Measurements from ENCODE around the gene CROCC2. TPM values are rescaled to one million over a fixed set of nuclear protein-coding genes. Genes with fewer than 3 reads are reported as not detected.

Gene CROCC2
- total and polyA plus RNA-seq, 5 donors from 2014 or later = not detected

GRCh38 chr2:240917009-240917683, 11.0 kb downstream of the CROCC2 start:
- H3K4me3 Mint-ChIP-seq = peak overlapping the region in 1 of 4 donors; percentile 10
- no peak for ATAC-seq (ENCODE audit: low read depth in 2 of 2)

DNA sequence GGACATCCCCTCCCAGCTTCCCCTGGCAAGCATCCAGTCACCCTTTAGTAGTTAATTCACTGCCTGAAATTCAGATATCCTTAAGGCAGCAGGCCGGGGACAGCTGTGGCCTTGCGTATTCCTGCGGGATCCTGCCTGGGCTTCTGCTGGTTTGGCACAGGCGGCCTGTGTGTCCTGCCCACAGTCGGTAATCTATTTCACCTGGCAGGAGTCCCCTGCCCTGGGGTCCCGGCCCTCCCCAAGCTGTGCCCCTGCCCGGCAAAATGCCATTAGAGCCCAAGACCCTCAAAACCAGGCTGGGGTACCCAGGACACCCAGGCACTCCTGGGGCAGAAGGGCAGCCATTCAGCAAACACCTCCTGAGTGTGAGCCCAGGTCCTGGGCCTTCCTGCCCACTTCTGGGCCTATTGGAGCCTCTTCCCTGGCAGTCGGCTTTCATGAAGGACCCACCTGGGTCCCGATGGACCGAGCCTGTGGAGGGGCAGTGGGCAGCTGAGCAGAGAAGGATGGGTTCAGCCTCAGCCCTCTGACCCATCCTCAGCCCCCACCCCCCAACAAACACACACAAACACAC, 11.6 kb downstream of the CROCC2 start:
- Mint-ChIP-seq H3K27me3 (peaks cover 5% of the 10 kb centered on the region), H3K36me3 (no peaks in the 10 kb centered on the region), H3K4me1 (peaks cover 0 to 5% (median 1%) of the 10 kb centered on the region in 4 donors), H3K9me3 (no peaks in the 10 kb centered on the region), H3K4me3 (peak overlapping the region in 1 of 4 donors; percentile 10), H3K27ac (no peak overlapping the region)
- H3K4me1 ChIP-seq (ENCODE audit: control insufficient read depth, insufficient read depth, low read length, poor library complexity, severe bottlenecking) = no peaks in the 10 kb centered on the region
- no peaks in the 10 kb centered on the region for H3K36me3 ChIP-seq (ENCODE audit: control insufficient read depth, insufficient read depth, low read length)
- ATAC-seq (ENCODE audit: low read depth in 2 of 2) = no peak
- DNase-seq = no peak
- no peak overlapping the region for H3K4me3 ChIP-seq (ENCODE audit: low read depth, low read length)
- no peaks in the 10 kb centered on the region for H3K9me3 ChIP-seq (ENCODE audit: control insufficient read depth in 2 of 2, low read length in 2 of 2)
- H3K27me3 ChIP-seq (ENCODE audit: control insufficient read depth, insufficient read depth, low read length) = no peaks in the 10 kb centered on the region
- H3K27ac ChIP-seq (ENCODE audit: insufficient read depth, low read length, poor library complexity, severe bottlenecking) = no peak overlapping the region

More at GRCh38 chr2:240917009-240917683, 11.0 kb downstream of the CROCC2 start:
- H3K4me1 ChIP-seq (ENCODE audit: control insufficient read depth, insufficient read depth, low read length, poor library complexity, severe bottlenecking) = no peaks in the 10 kb centered on the region
- Mint-ChIP-seq H3K27me3 (peaks cover 5% of the 10 kb centered on the region), H3K4me1 (peaks cover 0 to 5% (median 1%) of the 10 kb centered on the region in 4 donors), H3K36me3 (no peaks in the 10 kb centered on the region), H3K27ac (no peak overlapping the region), H3K9me3 (no peaks in the 10 kb centered on the region)
- H3K4me3 ChIP-seq (ENCODE audit: low read depth, low read length) = no peak overlapping the region
- no peaks in the 10 kb centered on the region for H3K9me3 ChIP-seq (ENCODE audit: control insufficient read depth in 2 of 2, low read length in 2 of 2)
- no peaks in the 10 kb centered on the region for H3K27me3 ChIP-seq (ENCODE audit: control insufficient read depth, insufficient read depth, low read length)
- DNase-seq = no peak
- no peaks in the 10 kb centered on the region for H3K36me3 ChIP-seq (ENCODE audit: control insufficient read depth, insufficient read depth, low read length)
- H3K27ac ChIP-seq (ENCODE audit: insufficient read depth, low read length, poor library complexity, severe bottlenecking) = no peak overlapping the region

GRCh38 chr2:240918258-240919091, 12.3 kb downstream of the CROCC2 start:
- no peaks in the 10 kb centered on the region for H3K4me1 ChIP-seq (ENCODE audit: control insufficient read depth, insufficient read depth, low read length, poor library complexity, severe bottlenecking)
- H3K4me3 ChIP-seq (ENCODE audit: low read depth, low read length) = no peak overlapping the region
- H3K36me3 Mint-ChIP-seq = no peaks in the 10 kb centered on the region
- ATAC-seq (ENCODE audit: low read depth in 2 of 2) = no peak
- H3K4me1 Mint-ChIP-seq = peaks cover 0 to 2% (median under 1%) of the 10 kb centered on the region in 4 donors
- H3K27ac Mint-ChIP-seq = no peak overlapping the region
- no peak overlapping the region for H3K4me3 Mint-ChIP-seq
- H3K36me3 ChIP-seq (ENCODE audit: control insufficient read depth, insufficient read depth, low read length) = no peaks in the 10 kb centered on the region
- peaks cover 5% of the 10 kb centered on the region for H3K27me3 Mint-ChIP-seq
- no peaks in the 10 kb centered on the region for H3K9me3 Mint-ChIP-seq
- no peaks in the 10 kb centered on the region for H3K9me3 ChIP-seq (ENCODE audit: control insufficient read depth in 2 of 2, low read length in 2 of 2)
- H3K27me3 ChIP-seq (ENCODE audit: control insufficient read depth, insufficient read depth, low read length) = no peaks in the 10 kb centered on the region
- no peak overlapping the region for H3K27ac ChIP-seq (ENCODE audit: insufficient read depth, low read length, poor library complexity, severe bottlenecking)
- no peak for DNase-seq

GRCh38 chr2:240919161-240919781, 13.1 kb downstream of the CROCC2 start:
- Histone ChIP-seq H3K4me3 (ENCODE audit: low read depth, low read length) (no peak overlapping the region), H3K4me1 (ENCODE audit: control insufficient read depth, insufficient read depth, low read length, poor library complexity, severe bottlenecking) (no peaks in the 10 kb centered on the region), H3K36me3 (ENCODE audit: control insufficient read depth, insufficient read depth, low read length) (no peaks in the 10 kb centered on the region), H3K27ac (ENCODE audit: insufficient read depth, low read length, poor library complexity, severe bottlenecking) (no peak overlapping the region), H3K27me3 (ENCODE audit: control insufficient read depth, insufficient read depth, low read length) (no peaks in the 10 kb centered on the region), H3K9me3 (ENCODE audit: control insufficient read depth in 2 of 2, low read length in 2 of 2) (no peaks in the 10 kb centered on the region)
- no peak for ATAC-seq (ENCODE audit: low read depth in 2 of 2)
- Mint-ChIP-seq H3K9me3 (no peaks in the 10 kb centered on the region), H3K27me3 (peaks cover 5% of the 10 kb centered on the region), H3K4me1 (peaks cover 0 to 2% (median 0%) of the 10 kb centered on the region in 4 donors), H3K36me3 (no peaks in the 10 kb centered on the region), H3K4me3 (no peak overlapping the region), H3K27ac (no peak overlapping the region)
- DNase-seq = no peak

- H3K9me3 Mint-ChIP-seq = no peaks in the 10 kb centered on the region
- no peak for ATAC-seq (ENCODE audit: low read depth in 2 of 2)
- H3K4me3 Mint-ChIP-seq = no peak overlapping the region
- no peak overlapping the region for H3K27ac ChIP-seq (ENCODE audit: insufficient read depth, low read length, poor library complexity, severe bottlenecking)
- H3K27me3 ChIP-seq (ENCODE audit: control insufficient read depth, insufficient read depth, low read length) = no peaks in the 10 kb centered on the region
- H3K36me3 ChIP-seq (ENCODE audit: control insufficient read depth, insufficient read depth, low read length) = no peaks in the 10 kb centered on the region
- H3K27me3 Mint-ChIP-seq = peaks cover 5% of the 10 kb centered on the region
- no peaks in the 10 kb centered on the region for H3K4me1 ChIP-seq (ENCODE audit: control insufficient read depth, insufficient read depth, low read length, poor library complexity, severe bottlenecking)
- H3K27ac Mint-ChIP-seq = no peak overlapping the region
- DNase-seq = no peak
- H3K9me3 ChIP-seq (ENCODE audit: control insufficient read depth in 2 of 2, low read length in 2 of 2) = no peaks in the 10 kb centered on the region
- no peak overlapping the region for H3K4me3 ChIP-seq (ENCODE audit: low read depth, low read length)
- H3K4me1 Mint-ChIP-seq = peaks cover 0 to 2% (median 0%) of the 10 kb centered on the region in 4 donors
- no peaks in the 10 kb centered on the region for H3K36me3 Mint-ChIP-seq
Observed at GRCh38 chr2:240919786-240920782, 13.9 kb downstream of the CROCC2 start.

DNA sequence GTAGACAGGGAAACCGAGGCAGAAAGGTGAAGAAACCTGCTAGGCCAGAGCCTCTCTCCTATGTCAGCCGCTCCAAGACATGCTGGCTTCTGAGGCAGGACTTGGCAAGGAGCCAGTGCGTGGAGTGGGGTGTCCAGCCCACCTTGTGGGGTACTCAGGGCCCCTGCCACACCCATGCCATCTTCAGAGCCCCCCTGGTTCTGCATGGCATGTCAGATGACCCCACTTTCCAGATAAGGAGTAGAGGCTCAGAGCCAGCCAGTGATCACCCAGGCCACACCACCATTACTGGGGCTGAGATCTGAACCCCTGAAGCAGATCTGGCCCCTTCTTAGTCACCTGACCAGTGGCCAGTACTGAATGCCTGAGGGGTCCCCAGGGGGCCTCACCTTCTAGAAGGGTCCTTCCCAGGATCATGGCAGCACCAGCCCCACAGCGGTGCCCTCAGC, 14.7 kb downstream of the CROCC2 start:
- no peaks in the 10 kb centered on the region for H3K36me3 Mint-ChIP-seq

More for the DNA sequence above, 14.7 kb downstream of the CROCC2 start:
- Mint-ChIP-seq H3K9me3 (no peaks in the 10 kb centered on the region), H3K4me3 (no peak overlapping the region), H3K4me1 (no peaks in the 10 kb centered on the region), H3K27me3 (peaks cover 5% of the 10 kb centered on the region), H3K27ac (no peak overlapping the region)
- no peaks in the 10 kb centered on the region for H3K9me3 ChIP-seq (ENCODE audit: control insufficient read depth in 2 of 2, low read length in 2 of 2)
- no peak overlapping the region for H3K4me3 ChIP-seq (ENCODE audit: low read depth, low read length)
- no peaks in the 10 kb centered on the region for H3K27me3 ChIP-seq (ENCODE audit: control insufficient read depth, insufficient read depth, low read length)
- DNase-seq = no peak
- H3K27ac ChIP-seq (ENCODE audit: insufficient read depth, low read length, poor library complexity, severe bottlenecking) = no peak overlapping the region
- H3K4me1 ChIP-seq (ENCODE audit: control insufficient read depth, insufficient read depth, low read length, poor library complexity, severe bottlenecking) = no peaks in the 10 kb centered on the region
- no peak for ATAC-seq (ENCODE audit: low read depth in 2 of 2)
- H3K36me3 ChIP-seq (ENCODE audit: control insufficient read depth, insufficient read depth, low read length) = no peaks in the 10 kb centered on the region
